GM19438 (cell line): Measurements from ENCODE around the gene NSD1.
"Not testable (repeated sequence)": the region's sequence is repeated elsewhere in the genome, so short reads cannot be mapped to it uniquely, and the experiment has no call there.

Experiments
- ATAC-seq: cut with Tn5 transposase; IDR thresholded peaks from one replicate; pipeline ENCODE4 v1.9.1; 2021; ENCODE audit warnings: low read depth; ENCODE audit not compliant: unreplicated experiment

Gene NSD1

GRCh38 chr5:177124486-177124991 lies 9.0 kb upstream of the NSD1 start:
- ATAC-seq, result peak; percentile 77

GRCh38 chr5:177126771-177127170 lies 6.8 kb upstream of the NSD1 start:
- no peak for ATAC-seq

GRCh38 chr5:177128551-177128981 lies 5.0 kb upstream of the NSD1 start:
- ATAC-seq, result no peak

- ATAC-seq, result no peak
Measured at GRCh38 chr5:177130211-177131018, 3.2 kb upstream of the NSD1 start.

GRCh38 chr5:177131019-177131320 lies 2.6 kb upstream of the NSD1 start:
- no peak for ATAC-seq

- ATAC-seq, result no peak
Measured at GRCh38 chr5:177131352-177132135, 2.0 kb upstream of the NSD1 start.

GRCh38 chr5:177132136-177133095 lies 1.2 kb upstream of the NSD1 start:
- ATAC-seq, result no peak

- ATAC-seq, result peak; percentile 26
Measured at GRCh38 chr5:177133853-177134696, 502 bp downstream of the NSD1 start.

- no peak for ATAC-seq
Measured at GRCh38 chr5:177134697-177135225, 1.2 kb downstream of the NSD1 start.

- ATAC-seq, result no peak
Measured at GRCh38 chr5:177140312-177140711, 6.7 kb downstream of the NSD1 start.

- ATAC-seq, result no peak
Measured at GRCh38 chr5:177141496-177141895, 7.9 kb downstream of the NSD1 start.

- no peak for ATAC-seq
Measured at GRCh38 chr5:177142098-177142611, 8.6 kb downstream of the NSD1 start.

- ATAC-seq, result no peak
Measured at GRCh38 chr5:177142778-177143177, 9.2 kb downstream of the NSD1 start.

GRCh38 chr5:177146891-177147638 lies 13.5 kb downstream of the NSD1 start:
- ATAC-seq, result no peak

- not testable (repeated sequence) for ATAC-seq
Measured at GRCh38 chr5:177150061-177150460, 16.5 kb downstream of the NSD1 start.

GRCh38 chr5:177154003-177154643 lies 20.6 kb downstream of the NSD1 start:
- ATAC-seq, result no peak

- no peak for ATAC-seq
Measured at GRCh38 chr5:177162379-177162778, 28.8 kb downstream of the NSD1 start.

- ATAC-seq, result no peak
Measured at GRCh38 chr5:177163500-177163899, 29.9 kb downstream of the NSD1 start.
